GM23338 (cell line): ENCODE data around the gene TLR6. TPM values are rescaled to one million over a fixed set of nuclear protein-coding genes. Genes with fewer than 3 reads are reported as not detected.

Experiments
- ATAC-seq: fragments of 200-7000 bp; cut with Tn5 transposase; 3 replicates; pipeline ENCODE4 v1.9.1; 2020
- DNase-seq: peaks from one replicate; pipeline ENCODE4 v3.0.0-alpha.2; 2015; ENCODE audit warnings: low spot score
- H2AFZ ChIP-seq: fragments of 200-600 bp; sonication (generic); 2 replicates; pipeline ENCODE4 v1.8.0; 2016; ENCODE audit warnings: antibody characterized with exemption, mild to moderate bottlenecking, moderate library complexity
- H3F3A ChIP-seq: fragments of 200-600 bp; sonication (generic); replicated peaks from 2 replicates; pipeline ENCODE4 v1.8.0; 2017; ENCODE audit warnings: antibody characterized with exemption, mixed run types, low read depth
- H3K27ac ChIP-seq: fragments of 200-600 bp; sonication (generic); 2 replicates; pipeline ENCODE4 v1.6.1; 2016; ENCODE audit warnings: low read depth
- H3K27me3 ChIP-seq: fragments of 200-600 bp; sonication (generic); 2 replicates; pipeline ENCODE4 v1.8.0; 2016; ENCODE audit warnings: mild to moderate bottlenecking, mixed run types, moderate library complexity; ENCODE audit not compliant: insufficient read depth
- H3K36me3 ChIP-seq: fragments of 200-600 bp; sonication (generic); 2 replicates; pipeline ENCODE4 v1.8.0; 2016; ENCODE audit warnings: mild to moderate bottlenecking; ENCODE audit not compliant: insufficient read depth
- H3K4me1 ChIP-seq: fragments of 200-600 bp; sonication (generic); 2 replicates; pipeline ENCODE4 v1.8.0; 2016; ENCODE audit warnings: mild to moderate bottlenecking, moderate library complexity; ENCODE audit not compliant: insufficient read depth
- H3K4me2 ChIP-seq: fragments of 200-600 bp; sonication (generic); 2 replicates; pipeline ENCODE4 v1.7.1; 2017; ENCODE audit warnings: mixed run types
- H3K4me3 ChIP-seq: fragments of 200-600 bp; sonication (generic); 2 replicates; pipeline ENCODE4 v1.6.1; 2016; ENCODE audit warnings: mixed run types
- H3K79me2 ChIP-seq: fragments of 200-600 bp; sonication (generic); replicated peaks from 2 replicates; pipeline ENCODE4 v1.8.0; 2017; ENCODE audit warnings: mild to moderate bottlenecking; ENCODE audit not compliant: insufficient read depth
- H3K9me2 ChIP-seq: fragments of 200-600 bp; sonication (generic); 2 replicates; pipeline ENCODE4 v1.8.0; 2017; ENCODE audit not compliant: insufficient read depth
- H4K20me1 ChIP-seq: fragments of 200-600 bp; sonication (generic); replicated peaks from 2 replicates; pipeline ENCODE4 v1.8.0; 2017; ENCODE audit warnings: mild to moderate bottlenecking; ENCODE audit not compliant: insufficient read depth
- H3K27ac Mint-ChIP-seq: 2 replicates; pipeline ENCODE4 v1.8.0; 2020; ENCODE audit warnings: inconsistent platforms, mild to moderate bottlenecking, moderate library complexity, mixed read lengths
- H3K27me3 Mint-ChIP-seq: 3 replicates; pipeline ENCODE4 v1.8.0; 2022; ENCODE audit warnings: low read depth, mild to moderate bottlenecking, moderate library complexity, mixed read lengths, inconsistent platforms; ENCODE audit not compliant: insufficient read depth, poor library complexity
- H3K36me3 Mint-ChIP-seq: 3 replicates; pipeline ENCODE4 v1.8.0; 2021; ENCODE audit warnings: low read depth, mild to moderate bottlenecking, inconsistent platforms, moderate library complexity, mixed read lengths
- H3K4me1 Mint-ChIP-seq: 3 replicates; pipeline ENCODE4 v1.8.0; 2020; ENCODE audit warnings: mild to moderate bottlenecking, inconsistent platforms, mixed read lengths
- H3K4me3 Mint-ChIP-seq: 3 replicates; pipeline ENCODE4 v1.8.0; 2021; ENCODE audit warnings: moderate library complexity, mild to moderate bottlenecking, inconsistent platforms, mixed read lengths
- H3K9me3 Mint-ChIP-seq: 3 replicates; pipeline ENCODE4 v1.8.0; 2020; ENCODE audit warnings: moderate library complexity, mild to moderate bottlenecking, inconsistent platforms, mixed read lengths
- CREB1 ChIP-seq: fragments of 250-450 bp; sonication (Bioruptor Pico); IDR thresholded peaks from 2 replicates; pipeline ENCODE4 v1.5.0; 2020; ENCODE audit warnings: low read depth, mild to moderate bottlenecking, moderate library complexity
- EZH2phosphoT487 ChIP-seq: fragments of 200-600 bp; sonication (generic); IDR thresholded peaks from one replicate; pipeline ENCODE4 v1.8.1; 2018; ENCODE audit warnings: antibody characterized with exemption; ENCODE audit not compliant: unreplicated experiment
- JUNB ChIP-seq: IDR thresholded peaks from one replicate; pipeline ENCODE4 v1.6.1; 2016; ENCODE audit warnings: antibody characterized with exemption; ENCODE audit not compliant: unreplicated experiment
- NANOG ChIP-seq: IDR thresholded peaks from 2 replicates; pipeline ENCODE4 v1.6.1; 2016; ENCODE audit warnings: antibody characterized with exemption, borderline replicate concordance
- POLR2AphosphoS5 ChIP-seq: IDR thresholded peaks from 2 replicates; pipeline ENCODE4 v1.6.1; 2016; ENCODE audit warnings: antibody characterized with exemption, low read depth
- REST ChIP-seq: IDR thresholded peaks from one replicate; pipeline ENCODE4 v1.6.1; 2018; ENCODE audit warnings: antibody characterized with exemption; ENCODE audit not compliant: unreplicated experiment
- polyA plus RNA-seq: library from polyadenylated mRNA; unstranded; fragments of >200 nt; fragmentation: Nextera tagmentation; extraction: Ambion mirVana; gene quantifications from 2 replicates; pipeline ENCODE4 v1.2.1, GENCODE V29; 2016
- total RNA-seq: library from RNA; depleted of rRNA; stranded (reverse); fragments of >200 nt; shearing (Covaris generic); gene quantifications from 2 replicates; pipeline ENCODE4 v1.2.3, GENCODE V29; 2014
- TF ChIP-seq, protein P1 (sequence below): fragments of 250-450 bp; sonication (Bioruptor Pico); IDR thresholded peaks from 2 replicates; pipeline ENCODE4 v1.5.0; 2020; ENCODE audit warnings: mild to moderate bottlenecking, moderate library complexity
- TF ChIP-seq, protein P2 (sequence below), 2 experiments: fragments of 200-600 bp in 1 of 2; sonication (generic) in 1 of 2; conservative IDR thresholded peaks; 2 replicates each; pipeline versions ENCODE4 v1.5.1 to v1.6.1; 2016 to 2017; ENCODE audit warnings: antibody characterized with exemption in 2 of 2, low read depth in 2 of 2, mild to moderate bottlenecking in 2 of 2, moderate library complexity in 1 of 2

The TLR6 gene
- total and polyA plus RNA-seq, 2 experiments from 2014 or later, result 0.14 TPM; not detected in 1

DNA sequence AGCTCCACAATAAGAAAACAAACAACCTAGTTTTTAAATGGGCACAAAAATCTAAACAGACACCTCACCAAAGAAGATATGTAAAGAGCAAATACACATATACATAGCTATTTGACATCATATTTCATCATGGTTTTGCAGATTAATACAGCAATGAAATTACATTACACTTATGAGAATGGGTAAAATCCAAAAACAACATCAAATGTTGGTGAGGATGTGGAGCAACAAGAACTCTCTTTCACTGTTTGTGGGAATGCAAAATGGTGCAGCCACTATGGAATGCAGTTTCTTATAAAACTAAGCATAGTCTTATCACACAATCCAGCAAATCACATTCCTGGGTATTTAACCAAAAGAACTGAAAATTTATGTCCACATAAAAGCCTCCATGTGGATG is 25.0 kb downstream of the TLR6 start (continued):
- TF ChIP-seq, protein P1, sequence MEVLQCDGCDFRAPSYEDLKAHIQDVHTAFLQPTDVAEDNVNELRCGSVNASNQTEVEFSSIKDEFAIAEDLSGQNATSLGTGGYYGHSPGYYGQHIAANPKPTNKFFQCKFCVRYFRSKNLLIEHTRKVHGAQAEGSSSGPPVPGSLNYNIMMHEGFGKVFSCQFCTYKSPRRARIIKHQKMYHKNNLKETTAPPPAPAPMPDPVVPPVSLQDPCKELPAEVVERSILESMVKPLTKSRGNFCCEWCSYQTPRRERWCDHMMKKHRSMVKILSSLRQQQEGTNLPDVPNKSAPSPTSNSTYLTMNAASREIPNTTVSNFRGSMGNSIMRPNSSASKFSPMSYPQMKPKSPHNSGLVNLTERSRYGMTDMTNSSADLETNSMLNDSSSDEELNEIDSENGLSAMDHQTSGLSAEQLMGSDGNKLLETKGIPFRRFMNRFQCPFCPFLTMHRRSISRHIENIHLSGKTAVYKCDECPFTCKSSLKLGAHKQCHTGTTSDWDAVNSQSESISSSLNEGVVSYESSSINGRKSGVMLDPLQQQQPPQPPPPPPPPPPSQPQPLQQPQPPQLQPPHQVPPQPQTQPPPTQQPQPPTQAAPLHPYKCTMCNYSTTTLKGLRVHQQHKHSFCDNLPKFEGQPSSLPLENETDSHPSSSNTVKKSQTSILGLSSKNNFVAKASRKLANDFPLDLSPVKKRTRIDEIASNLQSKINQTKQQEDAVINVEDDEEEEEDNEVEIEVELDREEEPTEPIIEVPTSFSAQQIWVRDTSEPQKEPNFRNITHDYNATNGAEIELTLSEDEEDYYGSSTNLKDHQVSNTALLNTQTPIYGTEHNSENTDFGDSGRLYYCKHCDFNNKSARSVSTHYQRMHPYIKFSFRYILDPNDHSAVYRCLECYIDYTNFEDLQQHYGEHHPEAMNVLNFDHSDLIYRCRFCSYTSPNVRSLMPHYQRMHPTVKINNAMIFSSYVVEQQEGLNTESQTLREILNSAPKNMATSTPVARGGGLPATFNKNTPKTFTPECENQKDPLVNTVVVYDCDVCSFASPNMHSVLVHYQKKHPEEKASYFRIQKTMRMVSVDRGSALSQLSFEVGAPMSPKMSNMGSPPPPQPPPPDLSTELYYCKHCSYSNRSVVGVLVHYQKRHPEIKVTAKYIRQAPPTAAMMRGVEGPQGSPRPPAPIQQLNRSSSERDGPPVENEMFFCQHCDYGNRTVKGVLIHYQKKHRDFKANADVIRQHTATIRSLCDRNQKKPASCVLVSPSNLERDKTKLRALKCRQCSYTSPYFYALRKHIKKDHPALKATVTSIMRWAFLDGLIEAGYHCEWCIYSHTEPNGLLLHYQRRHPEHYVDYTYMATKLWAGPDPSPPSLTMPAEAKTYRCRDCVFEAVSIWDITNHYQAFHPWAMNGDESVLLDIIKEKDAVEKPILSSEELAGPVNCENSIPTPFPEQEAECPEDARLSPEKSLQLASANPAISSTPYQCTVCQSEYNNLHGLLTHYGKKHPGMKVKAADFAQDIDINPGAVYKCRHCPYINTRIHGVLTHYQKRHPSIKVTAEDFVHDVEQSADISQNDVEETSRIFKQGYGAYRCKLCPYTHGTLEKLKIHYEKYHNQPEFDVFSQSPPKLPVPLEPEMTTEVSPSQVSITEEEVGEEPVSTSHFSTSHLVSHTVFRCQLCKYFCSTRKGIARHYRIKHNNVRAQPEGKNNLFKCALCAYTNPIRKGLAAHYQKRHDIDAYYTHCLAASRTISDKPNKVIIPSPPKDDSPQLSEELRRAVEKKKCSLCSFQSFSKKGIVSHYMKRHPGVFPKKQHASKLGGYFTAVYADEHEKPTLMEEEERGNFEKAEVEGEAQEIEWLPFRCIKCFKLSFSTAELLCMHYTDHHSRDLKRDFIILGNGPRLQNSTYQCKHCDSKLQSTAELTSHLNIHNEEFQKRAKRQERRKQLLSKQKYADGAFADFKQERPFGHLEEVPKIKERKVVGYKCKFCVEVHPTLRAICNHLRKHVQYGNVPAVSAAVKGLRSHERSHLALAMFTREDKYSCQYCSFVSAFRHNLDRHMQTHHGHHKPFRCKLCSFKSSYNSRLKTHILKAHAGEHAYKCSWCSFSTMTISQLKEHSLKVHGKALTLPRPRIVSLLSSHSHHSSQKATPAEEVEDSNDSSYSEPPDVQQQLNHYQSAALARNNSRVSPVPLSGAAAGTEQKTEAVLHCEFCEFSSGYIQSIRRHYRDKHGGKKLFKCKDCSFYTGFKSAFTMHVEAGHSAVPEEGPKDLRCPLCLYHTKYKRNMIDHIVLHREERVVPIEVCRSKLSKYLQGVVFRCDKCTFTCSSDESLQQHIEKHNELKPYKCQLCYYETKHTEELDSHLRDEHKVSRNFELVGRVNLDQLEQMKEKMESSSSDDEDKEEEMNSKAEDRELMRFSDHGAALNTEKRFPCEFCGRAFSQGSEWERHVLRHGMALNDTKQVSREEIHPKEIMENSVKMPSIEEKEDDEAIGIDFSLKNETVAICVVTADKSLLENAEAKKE (CRISPR knock-in tag), result no peak
- TF ChIP-seq EZH2phosphoT487 (no peak), CREB1 (no peak), POLR2AphosphoS5 (no peak), NANOG (no peak)

DNA sequence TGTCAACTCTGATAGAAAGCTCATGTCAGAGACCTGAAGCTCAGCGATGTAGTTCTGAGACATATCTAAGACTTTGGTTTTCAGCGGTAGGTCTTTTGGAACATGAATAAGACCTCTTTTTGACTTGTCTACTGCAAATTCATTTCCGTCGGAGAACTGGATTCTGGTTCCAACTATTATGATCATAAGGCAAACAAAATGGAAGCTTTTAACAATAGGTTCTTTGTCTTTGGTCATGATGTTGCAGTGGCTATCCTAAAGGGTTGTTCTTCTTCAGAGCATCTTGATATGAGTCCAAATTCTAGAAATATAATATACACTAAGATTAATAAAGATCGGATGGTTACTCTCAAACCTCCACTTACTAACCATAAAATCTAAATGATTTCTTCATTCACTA is 27.4 kb downstream of the TLR6 start:
- H3K27me3 Mint-ChIP-seq, result no peaks in the 10 kb centered on the region
- Histone ChIP-seq H2AFZ (no peak overlapping the region), H3K79me2 (no peaks in the 10 kb centered on the region), H3K36me3 (no peaks in the 10 kb centered on the region), H3K4me1 (no peaks in the 10 kb centered on the region), H3K27me3 (no peaks in the 10 kb centered on the region), H3K4me2 (no peak overlapping the region), H3F3A (no peaks in the 10 kb centered on the region), H4K20me1 (no peaks in the 10 kb centered on the region), H3K27ac (no peak overlapping the region), H3K4me3 (no peak overlapping the region), H3K9me2 (no peaks in the 10 kb centered on the region)
- DNase-seq (no peak), ATAC-seq (no peak)
- H3K27ac Mint-ChIP-seq, result no peak overlapping the region
- peaks cover 1% of the 10 kb centered on the region; the same call in 2 of the 3 replicates for H3K9me3 Mint-ChIP-seq
- H3K4me1 Mint-ChIP-seq, result no peaks in the 10 kb centered on the region
- no peaks in the 10 kb centered on the region for H3K36me3 Mint-ChIP-seq
- no peak overlapping the region for H3K4me3 Mint-ChIP-seq
- TF ChIP-seq JUNB (no peak), EZH2phosphoT487 (no peak), REST (no peak)
- TF ChIP-seq, protein P2, sequence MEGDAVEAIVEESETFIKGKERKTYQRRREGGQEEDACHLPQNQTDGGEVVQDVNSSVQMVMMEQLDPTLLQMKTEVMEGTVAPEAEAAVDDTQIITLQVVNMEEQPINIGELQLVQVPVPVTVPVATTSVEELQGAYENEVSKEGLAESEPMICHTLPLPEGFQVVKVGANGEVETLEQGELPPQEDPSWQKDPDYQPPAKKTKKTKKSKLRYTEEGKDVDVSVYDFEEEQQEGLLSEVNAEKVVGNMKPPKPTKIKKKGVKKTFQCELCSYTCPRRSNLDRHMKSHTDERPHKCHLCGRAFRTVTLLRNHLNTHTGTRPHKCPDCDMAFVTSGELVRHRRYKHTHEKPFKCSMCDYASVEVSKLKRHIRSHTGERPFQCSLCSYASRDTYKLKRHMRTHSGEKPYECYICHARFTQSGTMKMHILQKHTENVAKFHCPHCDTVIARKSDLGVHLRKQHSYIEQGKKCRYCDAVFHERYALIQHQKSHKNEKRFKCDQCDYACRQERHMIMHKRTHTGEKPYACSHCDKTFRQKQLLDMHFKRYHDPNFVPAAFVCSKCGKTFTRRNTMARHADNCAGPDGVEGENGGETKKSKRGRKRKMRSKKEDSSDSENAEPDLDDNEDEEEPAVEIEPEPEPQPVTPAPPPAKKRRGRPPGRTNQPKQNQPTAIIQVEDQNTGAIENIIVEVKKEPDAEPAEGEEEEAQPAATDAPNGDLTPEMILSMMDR (conservative IDR thresholded peaks at IDR 0.05; ENCODE audit: low read depth in 2 of 2), result no peak
